ENCODE data around the gene PNP.

DNA sequence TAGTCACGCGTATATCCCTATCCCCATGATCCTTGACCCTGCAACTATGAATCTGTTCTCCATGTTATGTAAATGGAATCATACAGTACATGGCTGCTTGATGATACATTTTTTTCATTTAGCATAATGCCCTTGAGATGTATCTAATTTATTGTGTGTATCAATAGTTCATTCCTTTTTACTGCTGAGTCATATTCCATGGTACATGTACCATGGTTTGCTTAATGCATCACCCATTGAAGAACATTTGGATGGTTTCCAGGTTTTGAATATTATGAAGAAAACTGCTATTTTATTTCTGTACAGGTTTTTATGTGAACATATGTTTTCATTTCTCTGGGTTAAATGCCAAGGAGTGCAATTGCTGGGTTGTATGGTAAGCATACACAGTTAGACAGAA, 32.1 kb downstream of the PNP start:
- TF ChIP-seq, protein P1, sequence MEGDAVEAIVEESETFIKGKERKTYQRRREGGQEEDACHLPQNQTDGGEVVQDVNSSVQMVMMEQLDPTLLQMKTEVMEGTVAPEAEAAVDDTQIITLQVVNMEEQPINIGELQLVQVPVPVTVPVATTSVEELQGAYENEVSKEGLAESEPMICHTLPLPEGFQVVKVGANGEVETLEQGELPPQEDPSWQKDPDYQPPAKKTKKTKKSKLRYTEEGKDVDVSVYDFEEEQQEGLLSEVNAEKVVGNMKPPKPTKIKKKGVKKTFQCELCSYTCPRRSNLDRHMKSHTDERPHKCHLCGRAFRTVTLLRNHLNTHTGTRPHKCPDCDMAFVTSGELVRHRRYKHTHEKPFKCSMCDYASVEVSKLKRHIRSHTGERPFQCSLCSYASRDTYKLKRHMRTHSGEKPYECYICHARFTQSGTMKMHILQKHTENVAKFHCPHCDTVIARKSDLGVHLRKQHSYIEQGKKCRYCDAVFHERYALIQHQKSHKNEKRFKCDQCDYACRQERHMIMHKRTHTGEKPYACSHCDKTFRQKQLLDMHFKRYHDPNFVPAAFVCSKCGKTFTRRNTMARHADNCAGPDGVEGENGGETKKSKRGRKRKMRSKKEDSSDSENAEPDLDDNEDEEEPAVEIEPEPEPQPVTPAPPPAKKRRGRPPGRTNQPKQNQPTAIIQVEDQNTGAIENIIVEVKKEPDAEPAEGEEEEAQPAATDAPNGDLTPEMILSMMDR (IDR thresholded peaks at IDR 0.05; ENCODE audit: insufficient read depth, low read length), result no peak
- TF ChIP-seq, protein P2, sequence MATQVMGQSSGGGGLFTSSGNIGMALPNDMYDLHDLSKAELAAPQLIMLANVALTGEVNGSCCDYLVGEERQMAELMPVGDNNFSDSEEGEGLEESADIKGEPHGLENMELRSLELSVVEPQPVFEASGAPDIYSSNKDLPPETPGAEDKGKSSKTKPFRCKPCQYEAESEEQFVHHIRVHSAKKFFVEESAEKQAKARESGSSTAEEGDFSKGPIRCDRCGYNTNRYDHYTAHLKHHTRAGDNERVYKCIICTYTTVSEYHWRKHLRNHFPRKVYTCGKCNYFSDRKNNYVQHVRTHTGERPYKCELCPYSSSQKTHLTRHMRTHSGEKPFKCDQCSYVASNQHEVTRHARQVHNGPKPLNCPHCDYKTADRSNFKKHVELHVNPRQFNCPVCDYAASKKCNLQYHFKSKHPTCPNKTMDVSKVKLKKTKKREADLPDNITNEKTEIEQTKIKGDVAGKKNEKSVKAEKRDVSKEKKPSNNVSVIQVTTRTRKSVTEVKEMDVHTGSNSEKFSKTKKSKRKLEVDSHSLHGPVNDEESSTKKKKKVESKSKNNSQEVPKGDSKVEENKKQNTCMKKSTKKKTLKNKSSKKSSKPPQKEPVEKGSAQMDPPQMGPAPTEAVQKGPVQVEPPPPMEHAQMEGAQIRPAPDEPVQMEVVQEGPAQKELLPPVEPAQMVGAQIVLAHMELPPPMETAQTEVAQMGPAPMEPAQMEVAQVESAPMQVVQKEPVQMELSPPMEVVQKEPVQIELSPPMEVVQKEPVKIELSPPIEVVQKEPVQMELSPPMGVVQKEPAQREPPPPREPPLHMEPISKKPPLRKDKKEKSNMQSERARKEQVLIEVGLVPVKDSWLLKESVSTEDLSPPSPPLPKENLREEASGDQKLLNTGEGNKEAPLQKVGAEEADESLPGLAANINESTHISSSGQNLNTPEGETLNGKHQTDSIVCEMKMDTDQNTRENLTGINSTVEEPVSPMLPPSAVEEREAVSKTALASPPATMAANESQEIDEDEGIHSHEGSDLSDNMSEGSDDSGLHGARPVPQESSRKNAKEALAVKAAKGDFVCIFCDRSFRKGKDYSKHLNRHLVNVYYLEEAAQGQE (IDR thresholded peaks at IDR 0.05; ENCODE audit: insufficient replicate concordance, low read depth), result no peak
- TF ChIP-seq GABPA (IDR thresholded peaks at IDR 0.05; ENCODE audit: low read depth) (no peak), SPI1 (IDR thresholded peaks at IDR 0.05; ENCODE audit: borderline replicate concordance, low read depth) (no peak), POLR2AphosphoS5 (IDR thresholded peaks at IDR 0.05; ENCODE audit: low read depth) (no peak)
